SK-N-SH (cell line): ENCODE measurements around the gene SGPL1. TPM values are rescaled to one million over a fixed set of nuclear protein-coding genes. Genes with fewer than 3 reads are reported as not detected.
A peak's percentile ranks its signal among the peaks of the same experiment; 100 is the strongest.

ENCODE experiments used
- CTCF ChIA-PET: fragments of 300-600, 350-600 bp; formaldehyde crosslinking; extraction: SDS; loops from one replicate; lab custom pipeline; 2021; lab: Yijun Ruan, JAX
- POLR2A ChIA-PET: fragments of 350-600 bp; sonication (Branson Sonifier 250); formaldehyde crosslinking; extraction: SDS; loops from one replicate; lab custom pipeline; 2020; ENCODE audit warnings: antibody characterized with exemption, inconsistent platforms; lab: Yijun Ruan, JAX
- DNase-seq: peaks from one replicate; pipeline ENCODE4 v3.0.0; 2012
- H2AFZ ChIP-seq: fragments of 200-600 bp; sonication (generic); 2 replicates; pipeline ENCODE4 v1.8.1; 2016; ENCODE audit warnings: antibody characterized with exemption, mild to moderate bottlenecking, low read depth
- H3F3A ChIP-seq: fragments of 200-600 bp; sonication (generic); replicated peaks from 2 replicates; pipeline ENCODE3; 2016; ENCODE audit warnings: antibody characterized with exemption, mild to moderate bottlenecking; ENCODE audit not compliant: insufficient read depth
- H3K27ac ChIP-seq, 2 experiments: fragments of 200-500 bp in 1 of 2; fragments of 200-600 bp in 1 of 2; sonication (Bioruptor generic) in 1 of 2; sonication (generic), shearing (Covaris generic) in 1 of 2; 2 replicates each; pipeline versions ENCODE4 v1.5.1 to v1.6.1; 2014 to 2016; ENCODE audit warnings: low read depth in 2 of 2, inconsistent platforms in 1 of 2, low read length in 1 of 2, mild to moderate bottlenecking in 1 of 2, mixed read lengths in 1 of 2
- H3K27me3 ChIP-seq: fragments of 200-600 bp; sonication (generic), shearing (Covaris generic); 2 replicates; pipeline ENCODE4 v1.6.1; 2016; ENCODE audit warnings: mixed run types; ENCODE audit not compliant: insufficient read depth
- H3K36me3 ChIP-seq, 2 experiments: fragments of 200-500 bp in 1 of 2; fragments of 200-600 bp in 1 of 2; sonication (Bioruptor generic) in 1 of 2; sonication (generic) in 1 of 2; replicated peaks in 1 of 2; 2 replicates each; pipeline versions ENCODE3 to v1.5.1; 2014 to 2016; ENCODE audit warnings: low read length in 1 of 2, mild to moderate bottlenecking in 1 of 2; ENCODE audit not compliant: insufficient read depth in 2 of 2, control insufficient read depth in 1 of 2
- H3K4me1 ChIP-seq, 2 experiments: fragments of 200-500 bp in 1 of 2; fragments of 200-600 bp in 1 of 2; sonication (Bioruptor generic) in 1 of 2; sonication (generic), shearing (Covaris generic) in 1 of 2; 2 replicates each; pipeline versions ENCODE4 v1.5.1 to v1.6.1; 2014 to 2016; ENCODE audit warnings: low read depth in 1 of 2, low read length in 1 of 2, mixed run types in 1 of 2; ENCODE audit not compliant: insufficient read depth in 2 of 2, control insufficient read depth in 1 of 2
- H3K4me2 ChIP-seq: fragments of 200-600 bp; sonication (generic), shearing (Covaris generic); 2 replicates; pipeline ENCODE4 v1.6.1; 2017; ENCODE audit warnings: mixed run types
- H3K4me3 ChIP-seq, 2 experiments: fragments of 200-500 bp in 1 of 2; fragments of 200-600 bp in 1 of 2; sonication (Bioruptor generic) in 1 of 2; sonication (generic), shearing (Covaris generic) in 1 of 2; 2 replicates each; pipeline versions ENCODE4 v1.5.1 to v1.8.1; 2014 to 2016; ENCODE audit warnings: low read depth in 2 of 2, inconsistent platforms in 1 of 2, low read length in 1 of 2, mild to moderate bottlenecking in 1 of 2, mixed read lengths in 1 of 2, moderate library complexity in 1 of 2
- H3K79me2 ChIP-seq: fragments of 200-600 bp; sonication (generic); 2 replicates; pipeline ENCODE4 v1.8.1; 2017; ENCODE audit warnings: mild to moderate bottlenecking; ENCODE audit not compliant: insufficient read depth
- H3K9ac ChIP-seq: fragments of 200-600 bp; sonication (generic); 2 replicates; pipeline ENCODE4 v1.6.1; 2017; ENCODE audit warnings: mixed run types
- H3K9me2 ChIP-seq: fragments of 200-600 bp; sonication (generic); 2 replicates; pipeline ENCODE4 v1.6.1; 2017; ENCODE audit warnings: mixed run types
- H3K9me3 ChIP-seq: fragments of 200-600 bp; sonication (generic); 2 replicates; pipeline ENCODE4 v1.6.1; 2017; ENCODE audit warnings: mixed run types, mild to moderate bottlenecking, moderate library complexity
- H4K20me1 ChIP-seq: fragments of 200-600 bp; sonication (generic); 2 replicates; pipeline ENCODE4 v1.6.1; 2017; ENCODE audit warnings: mild to moderate bottlenecking, mixed run types; ENCODE audit not compliant: insufficient read depth
- CTCF ChIP-seq: fragments of 200-600 bp; sonication (generic); IDR thresholded peaks from 2 replicates; pipeline ENCODE4 v1.6.1; 2017; ENCODE audit warnings: antibody characterized with exemption, mild to moderate bottlenecking, moderate library complexity
- PBX3 ChIP-seq: IDR thresholded peaks from 2 replicates; pipeline ENCODE4; 2012
- RAD21 ChIP-seq: IDR thresholded peaks from 2 replicates; pipeline ENCODE4 v1.6.1; 2012; ENCODE audit warnings: mild to moderate bottlenecking, low read length
- RFX5 ChIP-seq: IDR thresholded peaks from 2 replicates; pipeline ENCODE4 v1.6.1; 2012; ENCODE audit warnings: mild to moderate bottlenecking, improper control_type of control experiment, low read length
- SMC3 ChIP-seq: IDR thresholded peaks from 2 replicates; pipeline ENCODE4 v1.6.1; 2012; ENCODE audit warnings: low read depth, low read length, improper control_type of control experiment
- WGBS: methylation state at CpG from one replicate; pipeline ENCODE4 v1.1.6; 2017; ENCODE audit warnings: low lambda C conversion rate; 5-methylcytosine and 5-hydroxymethylcytosine counted together
- polyA plus RNA-seq, 3 experiments: library from polyadenylated mRNA; depleted of rRNA; stranded (reverse); fragments of >200 nt; gene quantifications; 2 replicates each; pipeline ENCODE4 v1.2.3, GENCODE V29; 2012

Gene SGPL1
- polyA plus RNA-seq, 1 of the 3 experiments (the other 2 are of a cell fraction) = 11.8 TPM

DNA sequence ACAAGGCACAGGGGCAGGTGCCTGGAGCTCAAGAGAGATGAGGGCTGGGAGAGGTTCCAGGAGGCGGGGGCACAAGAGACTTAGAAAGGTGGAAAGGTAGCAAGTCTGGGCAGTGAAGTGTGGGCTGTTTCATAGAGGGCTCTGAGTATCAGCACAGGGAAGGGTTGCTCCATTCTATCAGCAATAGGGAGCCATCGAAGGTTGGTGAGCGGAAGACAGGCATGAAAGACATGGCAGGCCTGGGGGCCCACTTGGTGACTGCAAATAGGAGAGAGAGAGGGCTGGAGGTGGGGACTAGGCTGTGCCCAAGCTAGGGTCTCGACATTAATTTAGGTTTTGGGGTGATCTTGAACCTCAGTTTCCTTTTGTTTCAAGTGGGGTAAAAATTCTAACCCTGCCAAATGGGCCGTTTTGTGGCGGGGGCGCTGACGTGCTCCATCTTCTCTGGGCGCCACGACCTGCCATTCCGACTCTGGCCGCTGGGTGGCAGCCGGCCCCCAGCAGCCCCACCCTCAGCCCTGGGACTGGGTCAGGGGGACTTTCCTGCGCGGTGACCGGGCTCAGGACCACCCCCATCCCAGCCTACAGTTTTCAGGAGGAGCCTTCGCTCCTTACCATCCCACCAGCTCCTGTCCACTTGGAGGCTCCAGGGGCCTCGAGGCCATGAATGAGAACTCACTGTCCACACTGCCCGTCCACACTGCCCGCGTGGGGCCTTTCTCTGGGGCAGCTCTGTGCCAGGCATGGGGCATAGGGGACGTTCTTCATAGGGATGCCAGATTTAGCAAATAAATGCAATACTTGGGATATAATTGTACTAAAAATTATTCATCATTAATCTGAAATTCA is 109.9 kb downstream of the SGPL1 start:
- CTCF ChIA-PET = interaction anchor here (0.6 to 10.3 kb wide), 76 partner anchors 9 to 446 kb away, joined by 3 to 130 read pairs (median 4); partner anchors contain the start of gene UNC5B

More for the DNA sequence above, 109.9 kb downstream of the SGPL1 start:
- DNase-seq = peak; percentile 92
- no peaks in the 10 kb centered on the region for H3K9me2 ChIP-seq
- no peaks in the 10 kb centered on the region for H3K9me3 ChIP-seq
- H3F3A ChIP-seq = no peaks in the 10 kb centered on the region
- H3K4me1 ChIP-seq = peaks cover 5 to 19% of the 10 kb centered on the region in 2 experiments; a peak in 2 of 4 replicates
- no peaks in the 10 kb centered on the region for H3K36me3 ChIP-seq
- H3K27me3 ChIP-seq = peaks cover 13% of the 10 kb centered on the region; the same call in 1 of the 2 replicates
- TF ChIP-seq RFX5 = no peak
- no peak for TF ChIP-seq PBX3
- TF ChIP-seq SMC3 = peak; percentile 77
- peak; percentile 89 for TF ChIP-seq CTCF
- TF ChIP-seq RAD21 = peak; percentile 89
- POLR2A ChIA-PET = interaction anchor here (1.0 to 2.4 kb wide), 3 partner anchors 37 to 351 kb away, joined by 3 to 7 read pairs (median 4); partner anchors contain the start of genes PCBD1 and UNC5B
- H4K20me1 ChIP-seq = no peaks in the 10 kb centered on the region
- H3K4me3 ChIP-seq = peak overlapping the region in 1 of 2 experiments; percentile 32; a peak in 1 of 4 replicates
- 32% methylated on average over 18 of the region's 22 CpGs for whole genome bisulfite sequencing
- no peak overlapping the region for H2AFZ ChIP-seq
- H3K79me2 ChIP-seq = no peaks in the 10 kb centered on the region
- H3K4me2 ChIP-seq = no peak overlapping the region
- no peak overlapping the region for H3K9ac ChIP-seq
- no peak overlapping the region for H3K27ac ChIP-seq
